Natural killer cell treated with Interleukin-12 subunit alpha and Interleukin-12 subunit beta and Interleukin-15 and Interleukin-18, amount 100 ng/mL, for 72 hours (primary cell): ENCODE data around the gene RNF182. TPM values are rescaled to one million over a fixed set of nuclear protein-coding genes. Genes with fewer than 3 reads are reported as not detected.
"Not testable (repeated sequence)": the region's sequence is repeated elsewhere in the genome, so short reads cannot be mapped to it uniquely, and the experiment has no call there.

Source experiments
- ATAC-seq, 2 donors: fragments of 150-1000 bp; cut with Tn5 transposase in 1 of 2; sonication (Bioruptor Pico), chemical (Tn5 transposase) in 1 of 2; 2 replicates each; pipeline ENCODE4 v1.10.0; 2021
- DNase-seq: peaks from one replicate; pipeline ENCODE4 v3.0.0; 2022; ENCODE audit warnings: low spot score
- H3K27ac Mint-ChIP-seq, 2 donors: 1 replicate in 1 of 2; 2 replicates in 1 of 2; pipeline ENCODE4 v1.8.0; 2022; ENCODE audit warnings: mixed read lengths in 2 of 2, mild to moderate bottlenecking in 1 of 2, moderate library complexity in 1 of 2
- H3K27me3 Mint-ChIP-seq, 2 donors: 1 replicate in 1 of 2; 2 replicates in 1 of 2; pipeline ENCODE4 v1.8.0; 2022; ENCODE audit warnings: mixed read lengths in 2 of 2
- H3K36me3 Mint-ChIP-seq: one replicate; pipeline ENCODE4 v1.8.0; 2022; ENCODE audit warnings: mixed read lengths
- H3K4me1 Mint-ChIP-seq, 2 donors: 1 replicate in 1 of 2; 2 replicates in 1 of 2; pipeline ENCODE4 v1.8.0; 2022; ENCODE audit warnings: low read depth in 2 of 2, mixed read lengths in 2 of 2, mild to moderate bottlenecking in 1 of 2
- H3K4me3 Mint-ChIP-seq: one replicate; pipeline ENCODE4 v1.8.0; 2022; ENCODE audit warnings: mixed read lengths
- H3K9me3 Mint-ChIP-seq: 2 replicates; pipeline ENCODE4 v1.8.0; 2022; ENCODE audit warnings: mixed read lengths
- total RNA-seq, 2 donors: library from RNA; stranded (reverse); gene quantifications; one replicate each; pipeline ENCODE4 v1.2.3, GENCODE V29; 2022

RNF182 gene, protein sequence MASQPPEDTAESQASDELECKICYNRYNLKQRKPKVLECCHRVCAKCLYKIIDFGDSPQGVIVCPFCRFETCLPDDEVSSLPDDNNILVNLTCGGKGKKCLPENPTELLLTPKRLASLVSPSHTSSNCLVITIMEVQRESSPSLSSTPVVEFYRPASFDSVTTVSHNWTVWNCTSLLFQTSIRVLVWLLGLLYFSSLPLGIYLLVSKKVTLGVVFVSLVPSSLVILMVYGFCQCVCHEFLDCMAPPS
- total RNA-seq, result not detected

DNA sequence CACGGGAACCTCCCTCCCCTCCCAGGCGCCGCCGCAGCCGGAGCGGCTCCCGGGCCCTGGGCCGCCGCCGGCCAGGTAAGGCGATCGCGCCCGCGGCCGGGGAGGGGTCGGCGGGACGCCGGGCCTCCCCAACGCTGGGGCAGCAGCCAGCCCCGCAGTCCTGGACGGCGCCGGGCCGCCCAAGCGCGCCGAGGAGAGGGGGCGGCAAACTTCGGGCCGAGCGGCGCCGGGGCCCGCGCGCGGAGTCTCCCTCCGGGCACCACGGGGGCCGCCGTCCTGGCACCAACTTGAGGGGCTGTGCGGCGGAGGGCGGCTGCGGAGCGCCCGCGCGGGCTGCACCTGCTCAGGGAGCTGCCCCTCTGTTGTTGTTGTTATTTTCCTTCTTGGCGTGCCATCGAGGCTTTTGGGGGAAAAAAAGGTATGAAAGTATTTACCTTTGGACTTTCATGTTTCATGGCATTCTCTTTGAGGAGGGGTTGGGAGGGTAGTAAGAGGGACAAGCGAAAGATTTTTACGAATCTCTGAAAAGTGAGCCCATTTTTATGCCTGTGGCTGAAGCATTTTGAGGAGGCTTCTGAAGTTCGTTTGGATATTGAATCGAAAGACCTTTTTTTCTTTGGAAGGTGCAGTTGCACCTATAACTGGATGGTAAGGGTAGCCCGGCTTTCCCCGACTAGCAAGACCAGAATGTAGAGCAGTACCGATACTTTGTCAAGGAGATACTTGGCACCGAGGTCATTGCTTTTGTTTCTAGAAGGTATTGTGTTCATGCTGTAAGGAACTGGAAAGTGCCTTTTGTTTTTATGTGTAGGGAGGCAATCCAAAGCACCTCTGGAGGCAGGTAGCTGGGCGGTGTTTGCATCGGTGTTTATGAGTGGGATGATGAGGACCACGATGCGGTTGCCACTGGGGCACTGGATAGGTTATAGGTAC, at the start of gene RNF182:
RNF182 (plus strand) TSS at position 4 of the 933 bp plus-strand sequence. CDS start 52,168 bp downstream, outside the sequence.
- Mint-ChIP-seq H3K4me3 (peak within 1 kb of the TSS; percentile 78), H3K27ac (no peak within 1 kb of the TSS), H3K4me1 (peaks cover 13% of the 10 kb centered on the region in 2 donors), H3K27me3 (peaks cover 43 to 72% of the 10 kb centered on the region in 2 donors), H3K9me3 (no peaks in the 10 kb centered on the region), H3K36me3 (no peaks in the 10 kb centered on the region)
- DNase-seq (no peak), ATAC-seq (peak in 1 of 2 donors; percentile 79)

DNA sequence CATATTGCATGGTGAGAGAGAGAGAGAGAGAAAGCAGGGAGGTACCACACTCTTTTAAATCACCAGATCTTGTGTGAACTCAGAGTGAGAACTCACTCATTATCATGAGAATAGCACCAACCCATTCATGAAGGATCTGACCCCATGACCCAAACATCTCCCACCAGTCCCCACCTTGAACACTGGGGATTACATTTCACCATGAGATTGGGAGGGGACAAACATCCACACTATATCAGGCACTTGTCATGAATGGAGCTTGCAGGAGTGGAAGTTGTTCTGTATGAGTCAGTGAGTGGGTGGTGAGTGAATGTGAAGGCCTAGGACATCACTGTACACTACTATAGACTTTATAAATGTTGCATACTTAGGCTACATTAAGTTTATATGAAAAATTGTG, 47.7 kb upstream of the RNF182 start:
- H3K4me3 Mint-ChIP-seq, result no peak overlapping the region
- ATAC-seq, result no peak

DNA sequence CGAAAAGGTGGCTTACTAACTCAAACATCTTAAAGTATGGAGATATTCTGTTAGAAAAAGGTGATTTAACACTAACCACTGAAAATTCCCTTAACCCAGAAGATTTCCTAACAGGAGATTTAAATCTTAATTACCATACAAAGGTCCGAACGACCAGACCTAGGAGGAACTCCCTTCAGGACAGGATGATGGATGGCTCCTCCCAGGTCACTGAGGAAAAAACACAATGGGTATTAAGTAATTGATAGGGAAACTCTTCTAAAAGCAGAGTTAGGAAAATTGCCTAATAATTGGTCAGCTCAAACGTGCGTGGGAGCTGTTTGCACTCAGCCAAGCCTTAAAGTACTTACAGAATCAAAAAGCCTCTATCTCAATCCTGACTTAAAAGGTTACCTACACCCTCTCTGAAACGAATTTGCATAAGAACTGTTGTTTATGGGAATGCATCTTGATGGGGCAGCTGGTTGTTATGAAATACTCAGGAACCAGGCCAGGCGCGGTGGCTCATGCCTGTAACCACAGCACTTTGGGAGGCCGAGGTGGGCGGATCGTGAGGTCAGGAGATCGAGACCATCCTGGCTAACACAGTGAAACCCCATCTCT, 44.6 kb upstream of the RNF182 start:
- H3K27me3 Mint-ChIP-seq, result peaks cover 8 to 13% of the 10 kb centered on the region in 2 donors
- not testable (repeated sequence) for H3K4me1 Mint-ChIP-seq, H3K4me3 Mint-ChIP-seq, H3K9me3 Mint-ChIP-seq, DNase-seq, H3K27ac Mint-ChIP-seq, ATAC-seq, H3K36me3 Mint-ChIP-seq

More for the DNA sequence above, 47.7 kb upstream of the RNF182 start:
- peaks cover 19 to 20% of the 10 kb centered on the region in 2 donors for H3K27me3 Mint-ChIP-seq
- DNase-seq, result no peak
- no peak overlapping the region for H3K27ac Mint-ChIP-seq
- no peaks in the 10 kb centered on the region for H3K36me3 Mint-ChIP-seq
- H3K4me1 Mint-ChIP-seq, result peaks cover 5 to 12% of the 10 kb centered on the region in 2 donors
- H3K9me3 Mint-ChIP-seq, result no peaks in the 10 kb centered on the region

DNA sequence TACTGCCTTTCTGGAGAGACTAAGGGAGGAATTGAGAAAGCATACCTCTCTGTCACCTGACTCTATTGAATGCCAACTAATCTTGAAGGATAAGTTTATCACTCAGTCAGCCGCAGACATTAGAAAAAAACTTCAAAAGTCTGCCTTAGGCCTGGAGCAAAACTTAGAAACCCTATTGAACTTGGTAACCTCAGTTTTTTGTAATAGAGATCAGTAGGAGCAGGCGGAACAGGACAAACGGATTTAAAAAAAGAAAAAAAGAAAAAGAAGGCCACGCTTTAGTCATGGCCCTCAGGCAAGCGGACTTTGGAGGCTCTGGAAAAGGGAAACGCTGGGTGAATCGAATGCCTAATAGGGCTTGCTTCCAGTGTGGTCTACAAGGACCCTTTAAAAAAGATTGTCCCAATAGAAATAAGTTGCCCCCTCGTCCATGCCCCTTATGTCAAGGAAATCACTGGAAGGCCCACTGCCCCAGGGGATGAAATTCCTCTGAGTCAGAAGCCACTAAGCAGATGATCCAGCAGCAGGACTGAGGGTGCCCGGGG, 43.1 kb upstream of the RNF182 start:
- Mint-ChIP-seq H3K27me3 (peaks cover 8 to 10% of the 10 kb centered on the region in 2 donors), H3K27ac (no peak overlapping the region), H3K9me3 (no peaks in the 10 kb centered on the region), H3K36me3 (no peaks in the 10 kb centered on the region), H3K4me1 (no peaks in the 10 kb centered on the region), H3K4me3 (no peak overlapping the region)
- no peak for DNase-seq
- ATAC-seq, result no peak

DNA sequence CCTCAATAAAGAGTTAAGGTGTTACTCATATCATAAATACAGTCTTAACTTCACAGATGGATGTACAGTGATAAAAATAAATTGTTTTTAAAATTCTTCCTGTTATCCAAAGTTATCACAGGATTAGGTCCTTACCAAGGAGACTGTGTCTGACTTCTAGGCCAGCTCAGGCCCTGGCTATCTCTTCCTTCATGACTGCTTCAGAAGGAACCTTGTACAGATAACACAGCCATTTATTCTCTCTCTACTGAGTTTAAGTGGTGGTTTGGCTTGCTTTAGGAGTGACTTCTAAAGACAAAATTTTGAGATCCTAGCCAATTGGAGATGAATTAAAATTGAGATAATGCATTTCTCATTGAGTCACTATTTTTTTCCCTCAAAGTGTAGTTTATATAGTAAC, 40.8 kb upstream of the RNF182 start:
- Mint-ChIP-seq H3K4me1 (no peaks in the 10 kb centered on the region), H3K9me3 (no peaks in the 10 kb centered on the region), H3K27me3 (peaks cover 8 to 10% of the 10 kb centered on the region in 2 donors), H3K4me3 (no peak overlapping the region), H3K27ac (no peak overlapping the region), H3K36me3 (no peaks in the 10 kb centered on the region)
- no peak for ATAC-seq
- no peak for DNase-seq

DNA sequence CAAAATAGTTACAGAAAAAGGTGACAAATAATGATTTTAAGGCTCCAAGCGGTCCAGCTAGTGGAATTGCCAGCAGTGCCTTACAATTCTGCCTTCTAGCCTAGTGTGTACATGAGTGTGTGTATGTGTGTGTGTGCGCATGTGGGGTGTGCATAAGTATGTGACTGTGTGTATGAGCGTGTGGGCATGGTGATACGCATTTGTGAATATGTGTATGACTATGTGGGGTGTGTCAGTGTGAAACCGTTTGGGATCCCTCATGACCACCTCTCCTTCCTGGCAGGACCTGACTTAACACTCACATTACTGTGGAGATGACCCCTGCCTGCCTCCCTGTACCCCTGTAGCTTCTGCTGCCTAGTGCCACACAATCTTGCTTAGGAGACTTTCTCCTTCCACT, 40.4 kb upstream of the RNF182 start:
- H3K27me3 Mint-ChIP-seq, result peaks cover 5 to 6% of the 10 kb centered on the region in 2 donors
- DNase-seq (no peak), ATAC-seq (peak in 1 of 2 donors; percentile 20)
- H3K27ac Mint-ChIP-seq, result no peak overlapping the region
- no peaks in the 10 kb centered on the region for H3K9me3 Mint-ChIP-seq
- H3K4me3 Mint-ChIP-seq, result no peak overlapping the region
- no peaks in the 10 kb centered on the region for H3K4me1 Mint-ChIP-seq
- no peaks in the 10 kb centered on the region for H3K36me3 Mint-ChIP-seq

DNA sequence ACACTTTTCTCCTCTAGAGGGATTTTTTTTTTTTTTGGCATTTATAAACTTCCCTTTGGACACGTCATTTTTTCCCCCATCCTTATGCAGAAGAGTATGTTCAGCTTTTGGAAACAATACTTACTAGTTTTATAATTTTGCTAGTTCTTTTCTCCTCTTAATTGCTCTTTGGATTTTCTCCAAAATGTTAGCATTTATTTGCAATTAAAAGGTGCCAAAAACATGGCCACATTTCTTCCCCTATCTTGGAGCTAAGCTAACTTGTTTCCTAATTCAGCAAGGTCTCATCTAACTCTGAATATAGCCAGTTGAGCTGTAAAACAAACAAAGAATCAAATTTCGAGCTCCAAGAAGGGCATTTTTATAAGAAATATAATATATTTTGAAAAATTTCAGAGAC, 39.2 kb upstream of the RNF182 start:
- no peak overlapping the region for H3K4me3 Mint-ChIP-seq
- peaks cover 0 to 5% of the 10 kb centered on the region in 2 donors for H3K27me3 Mint-ChIP-seq
- no peaks in the 10 kb centered on the region for H3K36me3 Mint-ChIP-seq
- H3K9me3 Mint-ChIP-seq, result no peaks in the 10 kb centered on the region
- H3K27ac Mint-ChIP-seq, result no peak overlapping the region
- ATAC-seq (no peak), DNase-seq (no peak)
- H3K4me1 Mint-ChIP-seq, result no peaks in the 10 kb centered on the region

DNA sequence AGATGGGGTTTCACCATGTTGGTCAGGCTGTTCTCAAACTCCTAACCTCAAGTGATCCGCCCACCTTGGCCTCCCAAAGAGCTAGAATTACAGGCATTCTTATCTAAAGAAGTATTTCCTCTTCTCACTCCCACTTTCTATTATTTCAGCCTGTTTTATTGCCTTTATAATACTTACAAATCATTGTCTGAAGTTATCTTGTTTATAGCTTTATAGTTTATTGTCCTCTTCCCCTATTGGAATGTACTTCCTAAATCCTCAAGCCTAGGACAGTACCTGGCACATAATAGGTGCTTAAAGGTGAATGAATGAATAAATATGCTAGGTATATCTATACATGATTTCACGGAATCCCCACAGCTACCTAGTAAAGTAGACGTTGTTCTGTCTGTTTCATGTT, 37.8 kb upstream of the RNF182 start:
- Mint-ChIP-seq H3K36me3 (no peaks in the 10 kb centered on the region), H3K4me3 (no peak overlapping the region), H3K9me3 (no peaks in the 10 kb centered on the region), H3K4me1 (no peaks in the 10 kb centered on the region), H3K27ac (no peak overlapping the region), H3K27me3 (peaks cover 2 to 3% of the 10 kb centered on the region in 2 donors)
- ATAC-seq (no peak), DNase-seq (no peak)

DNA sequence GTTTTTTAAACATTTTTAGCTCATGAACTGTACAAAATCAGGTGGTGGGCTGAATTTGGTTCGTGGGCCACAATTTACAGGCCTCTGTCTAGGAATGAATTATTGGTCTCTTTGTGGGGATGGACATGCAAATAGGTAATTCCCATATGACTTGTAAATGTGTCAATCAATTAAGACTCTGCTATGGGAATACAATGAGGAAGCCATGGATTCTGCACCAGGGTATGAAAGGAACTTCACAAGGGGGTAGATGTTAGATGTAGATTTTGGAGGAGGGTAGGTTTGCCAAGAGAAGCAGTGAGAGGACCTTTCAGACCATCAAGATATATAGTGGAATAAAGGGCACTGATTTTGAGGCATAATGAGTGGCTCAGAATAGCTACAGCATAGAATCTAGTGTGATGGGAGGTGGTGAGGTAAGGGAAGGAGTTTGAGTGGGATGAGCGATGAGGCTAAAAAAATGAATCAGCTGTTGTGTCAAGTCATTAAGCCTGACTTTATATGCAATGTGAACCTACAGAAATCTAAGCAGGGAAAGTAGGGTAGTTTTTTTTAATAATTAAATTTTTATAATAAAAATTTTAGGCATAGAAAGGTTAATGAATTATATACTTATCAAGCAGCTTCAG, 32.6 kb upstream of the RNF182 start:
- no peaks in the 10 kb centered on the region for H3K9me3 Mint-ChIP-seq
- H3K4me3 Mint-ChIP-seq, result no peak overlapping the region
- no peak for DNase-seq
- H3K27me3 Mint-ChIP-seq, result peaks cover 12 to 25% of the 10 kb centered on the region in 2 donors
- no peak for ATAC-seq
- H3K36me3 Mint-ChIP-seq, result no peaks in the 10 kb centered on the region
- no peaks in the 10 kb centered on the region for H3K4me1 Mint-ChIP-seq
- H3K27ac Mint-ChIP-seq, result no peak overlapping the region

DNA sequence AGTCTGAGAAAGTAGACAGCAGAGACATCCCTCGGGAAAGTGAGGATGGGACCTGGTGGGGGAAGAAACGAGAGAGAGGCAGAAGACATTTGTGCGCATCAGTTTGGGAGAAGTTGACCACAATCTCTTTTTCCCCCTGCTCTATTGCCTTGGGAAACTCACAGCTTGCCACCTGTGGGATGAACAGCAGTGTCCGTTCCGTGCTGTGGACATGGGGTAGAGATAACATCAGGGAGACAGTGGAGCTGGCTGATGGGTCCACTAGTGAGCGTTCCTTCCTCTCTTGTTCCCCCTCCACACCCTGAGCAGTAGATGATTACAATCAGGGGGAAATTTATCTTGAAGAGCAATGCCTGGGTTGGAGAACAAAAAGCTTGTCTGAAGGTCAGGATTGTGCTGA, 21.8 kb upstream of the RNF182 start:
- Mint-ChIP-seq H3K4me1 (no peaks in the 10 kb centered on the region), H3K27me3 (peaks cover 28 to 43% of the 10 kb centered on the region in 2 donors), H3K27ac (no peak overlapping the region), H3K36me3 (no peaks in the 10 kb centered on the region), H3K9me3 (no peaks in the 10 kb centered on the region), H3K4me3 (no peak overlapping the region)
- no peak for DNase-seq
- ATAC-seq, result no peak

DNA sequence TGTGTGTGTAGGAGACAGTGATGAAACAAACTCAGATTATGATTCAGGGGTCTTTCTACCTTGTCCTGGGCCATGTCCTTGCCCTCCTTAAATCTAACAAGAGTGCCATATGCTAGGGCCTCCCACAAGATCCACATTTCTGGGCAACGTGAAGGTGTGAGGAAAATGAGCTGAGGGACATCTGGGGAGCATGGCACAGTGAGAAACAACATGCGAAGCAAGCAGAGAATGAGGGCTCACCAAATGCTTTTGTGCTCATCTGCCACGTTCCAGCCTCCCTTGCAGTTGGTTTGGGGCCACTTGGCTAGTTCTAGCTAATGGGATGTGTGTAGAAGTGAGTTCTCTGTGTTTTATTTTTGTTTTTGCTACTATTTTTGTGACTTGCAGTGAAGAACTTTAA, 21.4 kb upstream of the RNF182 start:
- ATAC-seq, result no peak
- H3K36me3 Mint-ChIP-seq, result no peaks in the 10 kb centered on the region
- H3K27ac Mint-ChIP-seq, result no peak overlapping the region
- H3K4me3 Mint-ChIP-seq, result no peak overlapping the region
- no peaks in the 10 kb centered on the region for H3K4me1 Mint-ChIP-seq
- no peak for DNase-seq
- H3K27me3 Mint-ChIP-seq, result peaks cover 26 to 42% of the 10 kb centered on the region in 2 donors
- H3K9me3 Mint-ChIP-seq, result no peaks in the 10 kb centered on the region

DNA sequence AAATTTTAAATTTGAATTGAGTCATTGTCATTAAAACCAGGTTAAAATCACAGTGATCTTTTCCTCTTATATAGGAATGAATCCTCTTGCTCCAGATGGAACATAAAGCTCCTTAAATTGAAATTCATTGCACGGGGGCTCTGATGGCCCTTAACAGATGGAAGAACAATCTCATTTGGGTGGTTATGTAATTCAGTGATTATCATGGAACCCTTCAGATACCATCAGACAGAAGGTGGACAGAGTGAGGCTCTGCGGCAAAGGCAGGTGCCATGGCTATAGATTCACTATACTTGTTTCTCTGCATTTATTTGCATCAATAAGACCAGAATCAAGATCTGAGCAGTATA, 17.8 kb upstream of the RNF182 start:
- DNase-seq (no peak), ATAC-seq (no peak)
- Mint-ChIP-seq H3K4me3 (no peak overlapping the region), H3K27me3 (peaks cover 23 to 43% of the 10 kb centered on the region in 2 donors), H3K36me3 (no peaks in the 10 kb centered on the region), H3K27ac (no peak overlapping the region), H3K9me3 (no peaks in the 10 kb centered on the region), H3K4me1 (no peaks in the 10 kb centered on the region)

DNA sequence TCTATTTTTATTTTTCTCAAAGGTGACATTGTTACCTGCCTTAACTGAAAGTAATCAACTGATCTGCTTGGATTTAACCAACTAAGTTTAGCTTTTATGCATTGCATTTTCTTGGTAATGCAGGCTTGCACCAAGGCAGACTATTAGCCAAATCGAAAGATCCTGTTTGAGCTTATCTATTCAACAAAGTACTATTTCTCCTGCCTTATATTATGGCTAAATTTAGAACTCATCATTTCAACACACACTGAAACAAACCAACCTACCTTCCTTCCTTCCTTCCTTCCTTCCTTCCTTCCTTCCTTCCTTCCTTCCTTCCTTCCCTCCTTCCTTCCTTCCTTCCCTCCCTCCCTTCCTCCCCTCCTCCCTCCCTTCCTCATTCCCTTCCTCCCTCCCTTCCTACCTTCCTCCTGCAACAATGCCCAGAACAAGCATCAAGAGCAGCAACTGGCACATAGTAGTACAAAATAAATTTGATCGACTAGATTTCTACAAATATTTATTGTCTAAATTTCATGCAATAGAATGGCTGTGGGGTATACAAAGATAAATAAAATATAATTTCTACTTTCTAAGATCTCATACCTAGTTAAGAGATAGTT, 17.0 kb upstream of the RNF182 start:
- ATAC-seq (no peak), DNase-seq (no peak)
- Mint-ChIP-seq H3K27me3 (peaks cover 24 to 43% of the 10 kb centered on the region in 2 donors), H3K36me3 (no peaks in the 10 kb centered on the region), H3K9me3 (no peaks in the 10 kb centered on the region), H3K4me1 (no peaks in the 10 kb centered on the region), H3K4me3 (no peak overlapping the region), H3K27ac (no peak overlapping the region)
